HL-60 (cell line): Measurements from ENCODE around the gene TPST2.

Experiments used
- DNase-seq, 2 experiments: peaks; one replicate each; pipeline ENCODE4 v3.0.0-alpha.2; 2010 to 2020; ENCODE audit warnings: low read depth in 1 of 2, low spot score in 1 of 2
- H3K27ac ChIP-seq: fragments of 250-450 bp; sonication (Bioruptor Pico); replicated peaks from 2 replicates; pipeline ENCODE4 v1.5.1; 2020; ENCODE audit warnings: mild to moderate bottlenecking, moderate library complexity
- H3K27me3 ChIP-seq: fragments of 250-450 bp; sonication (Bioruptor Pico); 2 replicates; pipeline ENCODE4 v1.5.1; 2021; ENCODE audit warnings: mild to moderate bottlenecking, moderate library complexity; ENCODE audit not compliant: insufficient read depth, poor library complexity, severe bottlenecking
- H3K4me3 ChIP-seq: replicated peaks from 2 replicates; pipeline ENCODE4 v1.5.1; 2011; ENCODE audit warnings: mild to moderate bottlenecking, control low read depth, low read length; ENCODE audit not compliant: insufficient read depth
- GABPA ChIP-seq: IDR thresholded peaks from 2 replicates; pipeline ENCODE4 v1.6.1; 2012; ENCODE audit warnings: low read depth
- POLR2AphosphoS5 ChIP-seq: IDR thresholded peaks from 2 replicates; pipeline ENCODE4 v1.6.1; 2012; ENCODE audit warnings: low read depth
- SPI1 ChIP-seq: IDR thresholded peaks from 2 replicates; pipeline ENCODE4 v1.6.1; 2012; ENCODE audit warnings: low read depth, mild to moderate bottlenecking, borderline replicate concordance
- TF ChIP-seq, protein P1 (sequence below): IDR thresholded peaks from one replicate; pipeline ENCODE4 v1.5.1; 2011; ENCODE audit warnings: low read length, control low read depth, inconsistent platforms; ENCODE audit not compliant: insufficient read depth
- TF ChIP-seq, protein P2 (sequence below): IDR thresholded peaks from 2 replicates; pipeline ENCODE4 v1.6.1; 2012; ENCODE audit warnings: low read depth; ENCODE audit not compliant: insufficient replicate concordance

The TPST2 gene

DNA sequence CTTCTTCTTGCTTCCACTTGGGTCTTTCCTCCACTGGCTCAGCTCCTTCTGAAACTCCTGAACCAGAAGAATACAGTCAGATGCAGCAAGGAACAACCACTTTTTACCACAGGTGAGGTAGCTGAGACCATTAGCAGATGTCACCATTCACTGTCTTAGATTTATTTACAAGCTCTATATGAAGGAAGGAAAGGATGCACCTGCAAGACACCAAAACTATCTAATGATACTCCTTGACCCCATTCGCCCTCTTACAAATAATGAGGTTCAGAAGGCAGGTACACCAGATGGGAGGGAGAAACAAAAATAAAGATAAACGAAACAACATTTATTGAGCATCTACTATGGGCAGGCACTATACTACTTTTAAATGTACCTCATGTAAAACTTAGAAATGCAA is 87.9 kb downstream of the TPST2 start:
- H3K4me3 ChIP-seq, result no peak overlapping the region
- no peaks in the 10 kb centered on the region for H3K27me3 ChIP-seq
- H3K27ac ChIP-seq, result no peak overlapping the region
- TF ChIP-seq, protein P1, sequence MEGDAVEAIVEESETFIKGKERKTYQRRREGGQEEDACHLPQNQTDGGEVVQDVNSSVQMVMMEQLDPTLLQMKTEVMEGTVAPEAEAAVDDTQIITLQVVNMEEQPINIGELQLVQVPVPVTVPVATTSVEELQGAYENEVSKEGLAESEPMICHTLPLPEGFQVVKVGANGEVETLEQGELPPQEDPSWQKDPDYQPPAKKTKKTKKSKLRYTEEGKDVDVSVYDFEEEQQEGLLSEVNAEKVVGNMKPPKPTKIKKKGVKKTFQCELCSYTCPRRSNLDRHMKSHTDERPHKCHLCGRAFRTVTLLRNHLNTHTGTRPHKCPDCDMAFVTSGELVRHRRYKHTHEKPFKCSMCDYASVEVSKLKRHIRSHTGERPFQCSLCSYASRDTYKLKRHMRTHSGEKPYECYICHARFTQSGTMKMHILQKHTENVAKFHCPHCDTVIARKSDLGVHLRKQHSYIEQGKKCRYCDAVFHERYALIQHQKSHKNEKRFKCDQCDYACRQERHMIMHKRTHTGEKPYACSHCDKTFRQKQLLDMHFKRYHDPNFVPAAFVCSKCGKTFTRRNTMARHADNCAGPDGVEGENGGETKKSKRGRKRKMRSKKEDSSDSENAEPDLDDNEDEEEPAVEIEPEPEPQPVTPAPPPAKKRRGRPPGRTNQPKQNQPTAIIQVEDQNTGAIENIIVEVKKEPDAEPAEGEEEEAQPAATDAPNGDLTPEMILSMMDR, result no peak
- TF ChIP-seq GABPA (no peak), POLR2AphosphoS5 (no peak)
- TF ChIP-seq, protein P2, sequence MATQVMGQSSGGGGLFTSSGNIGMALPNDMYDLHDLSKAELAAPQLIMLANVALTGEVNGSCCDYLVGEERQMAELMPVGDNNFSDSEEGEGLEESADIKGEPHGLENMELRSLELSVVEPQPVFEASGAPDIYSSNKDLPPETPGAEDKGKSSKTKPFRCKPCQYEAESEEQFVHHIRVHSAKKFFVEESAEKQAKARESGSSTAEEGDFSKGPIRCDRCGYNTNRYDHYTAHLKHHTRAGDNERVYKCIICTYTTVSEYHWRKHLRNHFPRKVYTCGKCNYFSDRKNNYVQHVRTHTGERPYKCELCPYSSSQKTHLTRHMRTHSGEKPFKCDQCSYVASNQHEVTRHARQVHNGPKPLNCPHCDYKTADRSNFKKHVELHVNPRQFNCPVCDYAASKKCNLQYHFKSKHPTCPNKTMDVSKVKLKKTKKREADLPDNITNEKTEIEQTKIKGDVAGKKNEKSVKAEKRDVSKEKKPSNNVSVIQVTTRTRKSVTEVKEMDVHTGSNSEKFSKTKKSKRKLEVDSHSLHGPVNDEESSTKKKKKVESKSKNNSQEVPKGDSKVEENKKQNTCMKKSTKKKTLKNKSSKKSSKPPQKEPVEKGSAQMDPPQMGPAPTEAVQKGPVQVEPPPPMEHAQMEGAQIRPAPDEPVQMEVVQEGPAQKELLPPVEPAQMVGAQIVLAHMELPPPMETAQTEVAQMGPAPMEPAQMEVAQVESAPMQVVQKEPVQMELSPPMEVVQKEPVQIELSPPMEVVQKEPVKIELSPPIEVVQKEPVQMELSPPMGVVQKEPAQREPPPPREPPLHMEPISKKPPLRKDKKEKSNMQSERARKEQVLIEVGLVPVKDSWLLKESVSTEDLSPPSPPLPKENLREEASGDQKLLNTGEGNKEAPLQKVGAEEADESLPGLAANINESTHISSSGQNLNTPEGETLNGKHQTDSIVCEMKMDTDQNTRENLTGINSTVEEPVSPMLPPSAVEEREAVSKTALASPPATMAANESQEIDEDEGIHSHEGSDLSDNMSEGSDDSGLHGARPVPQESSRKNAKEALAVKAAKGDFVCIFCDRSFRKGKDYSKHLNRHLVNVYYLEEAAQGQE, result no peak
- no peak for DNase-seq

DNA sequence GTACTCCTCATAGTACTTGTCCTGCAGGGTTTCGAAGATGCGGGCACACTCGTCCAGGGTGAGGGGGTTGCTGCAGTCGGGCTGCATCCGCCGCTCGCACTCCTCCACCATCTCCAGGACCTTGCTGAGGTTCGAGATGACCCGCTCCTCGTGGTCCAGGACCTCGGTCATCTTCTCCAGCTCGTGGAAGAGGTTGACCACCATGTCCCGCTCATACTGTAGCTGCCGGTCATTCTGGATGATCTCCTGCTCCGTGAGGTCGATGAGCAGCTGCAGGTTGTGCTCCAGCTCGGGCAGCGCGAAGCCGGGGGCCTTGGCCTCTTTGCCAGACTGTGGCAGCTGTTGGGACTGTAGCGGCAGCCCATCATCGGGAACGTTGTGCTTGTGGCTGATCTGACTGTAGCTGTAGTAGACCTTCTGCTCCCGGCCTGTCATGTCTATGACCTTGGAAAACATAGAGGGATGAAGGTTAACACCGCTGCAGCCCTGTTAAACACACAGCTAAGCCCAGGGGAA is 90.7 kb downstream of the TPST2 start:
- TF ChIP-seq SPI1, result no peak
- no peak for TF ChIP-seq POLR2AphosphoS5
- no peak for TF ChIP-seq GABPA
- no peak overlapping the region for H3K4me3 ChIP-seq
- DNase-seq, result no peak
- H3K27ac ChIP-seq, result no peak overlapping the region
- H3K27me3 ChIP-seq, result no peaks in the 10 kb centered on the region

DNA sequence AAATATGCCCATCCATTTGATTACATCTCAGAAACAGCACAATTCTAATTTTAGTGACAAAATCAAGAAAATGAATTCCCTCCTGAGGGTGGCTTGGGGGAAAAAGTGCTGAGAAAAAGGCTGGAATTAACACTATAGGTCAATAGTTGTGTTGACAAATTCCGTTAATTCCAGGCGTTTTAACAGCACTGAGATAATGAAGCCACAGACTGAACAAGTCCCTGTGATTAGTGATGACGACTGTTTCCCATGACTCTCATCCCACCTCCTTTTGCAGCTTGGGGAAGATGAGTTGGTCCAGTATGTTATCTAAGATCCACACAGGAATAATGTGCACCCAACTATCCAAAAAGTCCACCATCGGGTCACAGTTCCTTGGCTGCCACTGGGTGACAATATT is 93.5 kb downstream of the TPST2 start:
- Histone ChIP-seq H3K4me3 (no peak overlapping the region), H3K27ac (no peak overlapping the region), H3K27me3 (no peaks in the 10 kb centered on the region)
- no peak for DNase-seq
- TF ChIP-seq POLR2AphosphoS5 (no peak), SPI1 (no peak), GABPA (no peak)
- TF ChIP-seq, protein P1, result no peak
- TF ChIP-seq, protein P2, result no peak

DNA sequence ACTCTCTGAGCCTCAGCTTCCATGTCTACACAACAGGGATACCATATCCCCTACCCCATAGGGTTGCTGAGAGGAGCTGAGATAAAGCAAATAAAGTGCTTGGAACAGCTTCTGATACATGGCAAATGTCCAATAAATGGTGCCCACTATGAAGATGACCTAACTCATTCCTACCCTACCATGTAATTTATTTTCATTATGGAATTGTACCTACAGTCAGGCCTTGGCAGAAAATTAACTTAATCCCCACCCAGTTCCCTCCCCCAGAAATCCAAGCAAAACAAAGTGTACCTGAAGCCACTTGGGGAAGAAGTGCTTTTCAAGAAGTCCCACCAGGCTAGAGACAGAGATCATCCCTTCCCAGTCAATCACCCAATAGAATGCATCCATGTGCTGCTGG is 95.4 kb downstream of the TPST2 start:
- H3K27me3 ChIP-seq, result no peaks in the 10 kb centered on the region
- H3K4me3 ChIP-seq, result no peak overlapping the region
- no peak overlapping the region for H3K27ac ChIP-seq
- no peak for DNase-seq
- TF ChIP-seq, protein P2, result no peak
- TF ChIP-seq, protein P1, result no peak
- TF ChIP-seq POLR2AphosphoS5, result no peak
- no peak for TF ChIP-seq GABPA
- no peak for TF ChIP-seq SPI1
